Neural cell (in vitro differentiated cells): Measurements from ENCODE around the gene LPAR6. TPM values are rescaled to one million over a fixed set of nuclear protein-coding genes. Genes with fewer than 3 reads are reported as not detected.

ENCODE experiments used
- H2AFZ ChIP-seq: fragments of 200-600, 300-800 bp; sonication (generic), shearing (Covaris generic); 2 replicates; pipeline ENCODE4 v1.6.0; 2014; ENCODE audit warnings: low read depth, mild to moderate bottlenecking, antibody characterized with exemption, low read length, moderate library complexity
- H3F3A ChIP-seq: fragments of 200-600 bp; shearing (Covaris generic); 2 replicates; pipeline ENCODE4 v1.6.1; 2016; ENCODE audit warnings: mild to moderate bottlenecking, moderate library complexity, mixed read lengths, antibody characterized with exemption, low read length; ENCODE audit not compliant: insufficient read depth, poor library complexity, severe bottlenecking
- H3K27ac ChIP-seq: fragments of 200-600, 300-800 bp; sonication (generic), shearing (Covaris generic); 2 replicates; pipeline ENCODE4 v1.5.1; 2014; ENCODE audit warnings: mild to moderate bottlenecking, low read length, moderate library complexity
- H3K27me3 ChIP-seq: fragments of 300-800, 200-600 bp; sonication (generic), shearing (Covaris generic); 2 replicates; pipeline ENCODE4 v1.6.0; 2014; ENCODE audit warnings: mild to moderate bottlenecking, low read depth, low read length, moderate library complexity; ENCODE audit not compliant: insufficient read depth
- H3K36me3 ChIP-seq: fragments of 300-800, 200-600 bp; sonication (generic), shearing (Covaris generic); 2 replicates; pipeline ENCODE4 v1.5.1; 2014; ENCODE audit warnings: mild to moderate bottlenecking, antibody characterized with exemption, low read length, moderate library complexity; ENCODE audit not compliant: insufficient read depth
- H3K4me2 ChIP-seq: fragments of 300-800, 200-600 bp; sonication (generic), shearing (Covaris generic); 2 replicates; pipeline ENCODE4 v1.6.0; 2014; ENCODE audit warnings: mild to moderate bottlenecking, low read length
- H3K4me3 ChIP-seq: fragments of 300-800, 200-600 bp; sonication (generic), shearing (Covaris generic); 2 replicates; pipeline ENCODE4 v1.5.1; 2014; ENCODE audit warnings: mild to moderate bottlenecking, low read length, moderate library complexity
- H3K79me2 ChIP-seq: fragments of 200-600 bp; shearing (Covaris generic); replicated peaks from 2 replicates; pipeline ENCODE4 v1.6.0; 2014; ENCODE audit warnings: mild to moderate bottlenecking, low read length, moderate library complexity; ENCODE audit not compliant: insufficient read depth
- H3K9ac ChIP-seq: fragments of 300-800, 200-600 bp; sonication (generic), shearing (Covaris generic); 2 replicates; pipeline ENCODE4 v1.6.1; 2016; ENCODE audit warnings: mild to moderate bottlenecking, low read length, mixed read lengths
- H3K9me2 ChIP-seq: fragments of 200-600 bp; shearing (Covaris generic); 2 replicates; pipeline ENCODE4 v1.6.1; 2016; ENCODE audit warnings: mild to moderate bottlenecking, low read length, mixed read lengths; ENCODE audit not compliant: insufficient read depth
- H3K9me3 ChIP-seq: fragments of 200-600, 300-800 bp; sonication (generic), shearing (Covaris generic); 2 replicates; pipeline ENCODE4 v1.6.1; 2016; ENCODE audit warnings: mild to moderate bottlenecking, mixed run types, low read length, moderate library complexity, mixed read lengths
- H4K20me1 ChIP-seq: fragments of 200-600 bp; shearing (Covaris generic); 2 replicates; pipeline ENCODE4 v1.6.1; 2016; ENCODE audit warnings: mild to moderate bottlenecking, mixed run types; ENCODE audit not compliant: insufficient read depth
- CTCF ChIP-seq: fragments of 450-650 bp; IDR thresholded peaks from 2 replicates; pipeline ENCODE4 v1.5.1; 2014; ENCODE audit warnings: antibody characterized with exemption, mild to moderate bottlenecking, moderate library complexity; ENCODE audit not compliant: poor library complexity, severe bottlenecking
- EP300 ChIP-seq: fragments of 450-650 bp; conservative IDR thresholded peaks from 2 replicates; pipeline ENCODE4 v1.6.1; 2014; ENCODE audit warnings: antibody characterized with exemption, mild to moderate bottlenecking, moderate library complexity; ENCODE audit not compliant: poor library complexity, severe bottlenecking
- EZH2 ChIP-seq: fragments of 200-600, 300-800 bp; shearing (Covaris generic), sonication (generic); IDR thresholded peaks from 2 replicates; pipeline ENCODE4 v1.6.1; 2014; ENCODE audit warnings: antibody characterized with exemption, low read length, borderline replicate concordance, mild to moderate bottlenecking; ENCODE audit not compliant: insufficient read depth, poor library complexity, severe bottlenecking
- MXI1 ChIP-seq: fragments of 450-650 bp; conservative IDR thresholded peaks from 2 replicates; pipeline ENCODE4 v1.6.1; 2014; ENCODE audit warnings: antibody characterized with exemption, mild to moderate bottlenecking; ENCODE audit not compliant: poor library complexity, severe bottlenecking
- POLR2AphosphoS5 ChIP-seq: IDR thresholded peaks from 2 replicates; pipeline ENCODE4 v1.6.1; 2012
- RAD21 ChIP-seq: fragments of 450-650 bp; conservative IDR thresholded peaks from 2 replicates; pipeline ENCODE4 v1.6.1; 2014; ENCODE audit warnings: antibody characterized with exemption, mild to moderate bottlenecking, moderate library complexity
- REST ChIP-seq: IDR thresholded peaks from 2 replicates; pipeline ENCODE4 v1.6.1; 2012; ENCODE audit warnings: borderline replicate concordance
- SMC3 ChIP-seq: fragments of 450-650 bp; conservative IDR thresholded peaks from 2 replicates; pipeline ENCODE4 v1.6.1; 2014; ENCODE audit warnings: antibody characterized with exemption, mild to moderate bottlenecking, moderate library complexity; ENCODE audit not compliant: poor library complexity
- TAF1 ChIP-seq: IDR thresholded peaks from 2 replicates; pipeline ENCODE4 v1.6.1; 2012; ENCODE audit warnings: low read depth
- polyA plus RNA-seq: library from polyadenylated mRNA; depleted of rRNA; stranded (reverse); fragments of >200 nt; gene quantifications from 2 replicates; pipeline ENCODE4 v1.2.3, GENCODE V29; 2014

The LPAR6 gene
- polyA plus RNA-seq, 1 donor from 2014 or later, result not detected

GRCh38 chr13:48386816-48387215 lies 26.1 kb downstream of the LPAR6 start:
- Histone ChIP-seq H3K4me2 (no peak overlapping the region), H4K20me1 (no peaks in the 10 kb centered on the region), H3K27ac (no peak overlapping the region), H3K79me2 (no peaks in the 10 kb centered on the region), H3K9me2 (no peaks in the 10 kb centered on the region), H3K27me3 (no peaks in the 10 kb centered on the region), H3K9ac (no peak overlapping the region), H2AFZ (no peak overlapping the region), H3F3A (no peaks in the 10 kb centered on the region), H3K9me3 (no peaks in the 10 kb centered on the region), H3K4me3 (no peak overlapping the region), H3K36me3 (no peaks in the 10 kb centered on the region)
- TF ChIP-seq REST (no peak), CTCF (no peak), MXI1 (no peak), TAF1 (no peak), EP300 (no peak), RAD21 (no peak), EZH2 (no peak), SMC3 (no peak), POLR2AphosphoS5 (no peak)

GRCh38 chr13:48383384-48383783 lies 29.5 kb downstream of the LPAR6 start:
- no peaks in the 10 kb centered on the region for H4K20me1 ChIP-seq
- no peak overlapping the region for H3K4me2 ChIP-seq
- H3K9ac ChIP-seq, result no peak overlapping the region
- H3K9me2 ChIP-seq, result no peaks in the 10 kb centered on the region
- H3K9me3 ChIP-seq, result no peaks in the 10 kb centered on the region
- TF ChIP-seq TAF1 (no peak), REST (no peak), EP300 (no peak), EZH2 (no peak), POLR2AphosphoS5 (no peak), CTCF (no peak), MXI1 (no peak)
- H3F3A ChIP-seq, result no peaks in the 10 kb centered on the region
- no peaks in the 10 kb centered on the region for H3K27me3 ChIP-seq
- H3K36me3 ChIP-seq, result peaks cover 5% of the 10 kb centered on the region
- no peaks in the 10 kb centered on the region for H3K79me2 ChIP-seq
- H3K4me3 ChIP-seq, result no peak overlapping the region
- no peak overlapping the region for H3K27ac ChIP-seq
- no peak overlapping the region for H2AFZ ChIP-seq
